Keratinocyte (primary cell): ENCODE results near the gene MMP3. TPM values are rescaled to one million over a fixed set of nuclear protein-coding genes. Genes with fewer than 3 reads are reported as not detected.
A peak's percentile ranks its signal among the peaks of the same experiment; 100 is the strongest.

ENCODE experiments used
- DNase-seq: peaks from one replicate; pipeline ENCODE4 v3.0.0-alpha.2; 2011; ENCODE audit warnings: low read depth, missing footprints, low spot score
- FAIRE-seq: peaks from 2 replicates; lab custom pipeline; 2011; peaks lifted over from hg19 to GRCh38; lab: Jason Lieb, UNC
- H2AFZ ChIP-seq: 2 replicates; pipeline ENCODE4 v1.6.0; 2012; ENCODE audit warnings: low read length, control low read depth, inconsistent platforms; ENCODE audit not compliant: control insufficient read depth
- H3K27ac ChIP-seq: 2 replicates; pipeline ENCODE4 v1.5.1; 2011; ENCODE audit warnings: low read length; ENCODE audit not compliant: control insufficient read depth, insufficient read depth
- H3K27me3 ChIP-seq: 3 replicates; pipeline ENCODE4 v1.6.0; 2011; ENCODE audit warnings: low read length; ENCODE audit not compliant: control insufficient read depth, insufficient read depth; ENCODE audit errors: extremely low read depth
- H3K36me3 ChIP-seq, 2 experiments: 2 replicates in 1 of 2; 3 replicates in 1 of 2; pipeline ENCODE4 v1.5.1; 2011; ENCODE audit warnings: low read length in 2 of 2, mild to moderate bottlenecking in 1 of 2; ENCODE audit not compliant: control insufficient read depth in 2 of 2, insufficient read depth in 2 of 2; ENCODE audit errors: extremely low read depth in 1 of 2
- H3K4me1 ChIP-seq: 3 replicates; pipeline ENCODE4 v1.5.1; 2011; ENCODE audit warnings: low read length; ENCODE audit not compliant: control insufficient read depth, insufficient read depth; ENCODE audit errors: extremely low read depth
- H3K4me2 ChIP-seq: 3 replicates; pipeline ENCODE4 v1.6.0; 2011; ENCODE audit warnings: low read depth, low read length; ENCODE audit not compliant: control insufficient read depth, insufficient read depth; ENCODE audit errors: extremely low read depth
- H3K4me3 ChIP-seq, 3 experiments: fragments of 200-600 bp in 1 of 3; sonication (generic) in 1 of 3; 2 replicates in 2 of 3; 3 replicates in 1 of 3; pipeline ENCODE4 v1.5.1; 2011 to 2016; ENCODE audit warnings: low read length in 3 of 3, mild to moderate bottlenecking in 3 of 3, control low read depth in 2 of 3, inconsistent platforms in 1 of 3, low read depth in 1 of 3, mixed read lengths in 1 of 3, mixed run types in 1 of 3, moderate library complexity in 1 of 3; ENCODE audit not compliant: control insufficient read depth in 2 of 3, insufficient read depth in 2 of 3; ENCODE audit errors: extremely low read depth in 1 of 3
- H3K79me2 ChIP-seq: 2 replicates; pipeline ENCODE4 v1.6.0; 2012; ENCODE audit warnings: low read length; ENCODE audit not compliant: control insufficient read depth, insufficient read depth
- H3K9ac ChIP-seq: 3 replicates; pipeline ENCODE4 v1.6.0; 2011; ENCODE audit warnings: low read length; ENCODE audit not compliant: control insufficient read depth, insufficient read depth; ENCODE audit errors: extremely low read depth
- H3K9me1 ChIP-seq: 3 replicates; pipeline ENCODE4 v1.6.0; 2011; ENCODE audit warnings: low read length; ENCODE audit not compliant: control insufficient read depth, insufficient read depth; ENCODE audit errors: extremely low read depth
- H3K9me3 ChIP-seq: 2 replicates; pipeline ENCODE4 v1.5.1; 2012; ENCODE audit warnings: low read depth, low read length; ENCODE audit not compliant: control insufficient read depth
- H4K20me1 ChIP-seq: 3 replicates; pipeline ENCODE4 v1.6.0; 2011; ENCODE audit warnings: low read length; ENCODE audit not compliant: control insufficient read depth, insufficient read depth; ENCODE audit errors: extremely low read depth
- CTCF ChIP-seq, 3 experiments: IDR thresholded peaks in 1 of 3; conservative IDR thresholded peaks in 1 of 3; optimal IDR thresholded peaks in 1 of 3; 2 replicates in 2 of 3; 3 replicates in 1 of 3; pipeline versions ENCODE3 to v1.5.1; 2011; ENCODE audit warnings: low read length in 3 of 3, mild to moderate bottlenecking in 3 of 3, moderate library complexity in 2 of 3, control low read depth in 1 of 3, inconsistent platforms in 1 of 3; ENCODE audit not compliant: insufficient read depth in 2 of 3; ENCODE audit errors: extremely low read depth in 1 of 3
- EZH2 ChIP-seq: IDR thresholded peaks from one replicate; pipeline ENCODE4 v1.6.1; 2012; ENCODE audit warnings: inconsistent platforms, mild to moderate bottlenecking, low read length, moderate library complexity
- dilution Hi-C: fragments of 300-500 bp; cut with MboI; formaldehyde crosslinking; loops from one replicate; pipeline ENCODE4 v1.7.0; 2020; ENCODE audit warnings: low sequenced_read_pairs; ENCODE audit not compliant: extremely low pct_ligation_motif_present
- polyA plus RNA-seq, 5 experiments: library from polyadenylated mRNA; depleted of rRNA in 3 of 5; stranded (reverse) in 3 of 5; stranded (forward) in 1 of 5; unstranded in 1 of 5; fragments of >200 nt; gene quantifications; 1 replicate in 1 of 5; 2 replicates in 3 of 5; 3 replicates in 1 of 5; pipeline versions ENCODE4 v1.2.1 to v1.2.3, GENCODE V29; 2011 to 2012; ENCODE audit warnings: missing spikeins in 2 of 5, low read depth in 1 of 5, low replicate concordance in 1 of 5

The MMP3 gene
- polyA plus RNA-seq, 1 donor (not counting 4 experiments of a cell fraction or from before 2014, with no cell fraction given) = 8.3 TPM

- Histone ChIP-seq H2AFZ (no peak overlapping the region), H3K4me2 (no peak overlapping the region), H3K27ac (no peak overlapping the region), H3K9me1 (no peaks in the 10 kb centered on the region), H3K36me3 (no peaks in the 10 kb centered on the region), H4K20me1 (no peaks in the 10 kb centered on the region), H3K79me2 (no peaks in the 10 kb centered on the region), H3K27me3 (no peaks in the 10 kb centered on the region), H3K9ac (no peak overlapping the region), H3K4me3 (no peak overlapping the region), H3K9me3 (no peaks in the 10 kb centered on the region), H3K4me1 (peaks cover 12% of the 10 kb centered on the region)
- dilution Hi-C loops = no loop called here
- TF ChIP-seq EZH2 (no peak), CTCF (optimal IDR thresholded peaks at IDR 0.05 in 1 of 3, IDR thresholded peaks at IDR 0.05 in 1 of 3, conservative IDR thresholded peaks at IDR 0.05 in 1 of 3; ENCODE audit: extremely low read depth in 1 of 3, insufficient read depth in 2 of 3, low read length in 3 of 3) (no peak)
- FAIRE-seq (no peak), DNase-seq (no peak)
Observed at GRCh38 chr11:102837156-102837555, 6.3 kb downstream of the MMP3 start.

DNA sequence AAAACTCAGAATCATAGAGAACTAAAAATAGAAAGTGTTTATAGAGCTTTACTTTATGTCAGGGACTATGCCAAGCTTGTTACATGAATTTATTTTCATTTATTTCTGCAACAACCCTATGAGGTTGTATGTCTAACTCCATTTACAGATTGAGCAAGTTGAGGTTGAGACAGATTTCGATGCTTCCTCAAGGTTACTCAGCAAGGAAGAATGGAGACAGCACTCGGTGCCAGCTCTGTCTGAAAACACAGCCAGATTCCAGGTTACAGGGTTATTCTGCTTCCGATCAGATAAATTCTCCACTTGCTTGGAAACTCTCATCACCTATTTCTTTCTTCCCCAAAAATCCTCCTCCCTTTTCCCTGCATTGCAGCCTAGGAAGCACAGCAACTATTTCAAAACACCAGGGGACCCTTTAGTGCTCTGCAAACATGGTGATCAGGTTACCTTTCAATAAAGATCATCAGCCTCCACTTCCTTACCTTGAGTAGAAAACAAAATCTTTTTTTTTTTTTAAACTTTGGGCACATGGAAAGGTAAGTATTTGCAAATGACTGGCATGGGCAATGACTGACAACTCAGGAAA, 7.0 kb downstream of the MMP3 start:
- no peaks in the 10 kb centered on the region for H3K36me3 ChIP-seq
- no peak overlapping the region for H3K4me3 ChIP-seq
- peak; percentile 77 for FAIRE-seq
- H3K9ac ChIP-seq = no peak overlapping the region
- no peak overlapping the region for H3K27ac ChIP-seq
- H4K20me1 ChIP-seq = no peaks in the 10 kb centered on the region
- dilution Hi-C loops = no loop called here
- peaks cover 12% of the 10 kb centered on the region for H3K4me1 ChIP-seq
- H3K9me1 ChIP-seq = no peaks in the 10 kb centered on the region
- H3K9me3 ChIP-seq = no peaks in the 10 kb centered on the region
- peak overlapping the region; percentile 27 for H2AFZ ChIP-seq
- H3K79me2 ChIP-seq = no peaks in the 10 kb centered on the region
- peak overlapping the region; percentile 23 for H3K4me2 ChIP-seq
- H3K27me3 ChIP-seq = no peaks in the 10 kb centered on the region
- no peak for TF ChIP-seq EZH2
- no peak for DNase-seq

- no peak for TF ChIP-seq EZH2
- no peak for TF ChIP-seq CTCF (optimal IDR thresholded peaks at IDR 0.05 in 1 of 3, IDR thresholded peaks at IDR 0.05 in 1 of 3, conservative IDR thresholded peaks at IDR 0.05 in 1 of 3; ENCODE audit: extremely low read depth in 1 of 3, insufficient read depth in 2 of 3, low read length in 3 of 3)
- FAIRE-seq = no peak
Observed at GRCh38 chr11:102833731-102834130, 9.7 kb downstream of the MMP3 start.

More at GRCh38 chr11:102833731-102834130, 9.7 kb downstream of the MMP3 start:
- H3K4me2 ChIP-seq = no peak overlapping the region
- no peaks in the 10 kb centered on the region for H3K27me3 ChIP-seq
- peaks cover 30% of the 10 kb centered on the region for H3K4me1 ChIP-seq
- H3K9me1 ChIP-seq = no peaks in the 10 kb centered on the region
- H3K4me3 ChIP-seq = no peak overlapping the region
- dilution Hi-C loops = no loop called here
- H3K9me3 ChIP-seq = no peaks in the 10 kb centered on the region
- H4K20me1 ChIP-seq = no peaks in the 10 kb centered on the region
- no peak overlapping the region for H2AFZ ChIP-seq
- H3K9ac ChIP-seq = no peak overlapping the region
- no peaks in the 10 kb centered on the region for H3K36me3 ChIP-seq
- no peaks in the 10 kb centered on the region for H3K79me2 ChIP-seq
- no peak overlapping the region for H3K27ac ChIP-seq
- DNase-seq = no peak
